Pancreas (tissue), 10 donors: ENCODE data around the gene HECTD1. TPM values are rescaled to one million over a fixed set of nuclear protein-coding genes. Genes with fewer than 3 reads are reported as not detected.

Experiments
- ATAC-seq, 4 donors: fragments of 200-7000 bp; cut with Tn5 transposase; one replicate each; pipeline versions ENCODE4 v1.8.0 to v1.9.1; 2020; ENCODE audit warnings: mild to moderate bottlenecking in 4 of 4, moderate library complexity in 4 of 4
- DNase-seq, 6 donors: peaks; one replicate each; pipeline ENCODE4 v3.0.0-alpha.2; 2020
- FAIRE-seq: peaks from 2 replicates; lab custom pipeline; 2012; peaks lifted over from hg19 to GRCh38; lab: Jason Lieb, UNC
- H3K27ac ChIP-seq, 4 donors: fragments of 200-600 bp; sonication (generic); 1 replicate in 3 of 4; 2 replicates in 1 of 4; pipeline versions ENCODE4 v1.5.0 to v1.8.0; 2020
- H3K27me3 ChIP-seq, 4 donors: fragments of 200-600 bp; one replicate each; pipeline ENCODE4 v1.8.0; 2021
- H3K36me3 ChIP-seq, 3 donors: fragments of 200-600 bp; sonication (generic) in 1 of 3; one replicate each; pipeline versions ENCODE4 v1.5.0 to v1.8.0; 2020 to 2021
- H3K4me1 ChIP-seq, 3 donors: fragments of 200-600 bp; one replicate each; pipeline ENCODE4 v1.8.0; 2021
- H3K4me3 ChIP-seq, 4 donors: fragments of 200-600 bp; sonication (generic) in 2 of 4; one replicate each; pipeline versions ENCODE4 v1.5.0 to v1.8.0; 2020 to 2021
- H3K9me3 ChIP-seq, 4 donors: fragments of 200-600 bp; one replicate each; pipeline ENCODE4 v1.8.0; 2021
- WGBS, 2 donors: extraction: QIAGEN DNeasy Blood & Tissue Kit; methylation state at CpG; one replicate each; pipeline ENCODE4 v1.1.7; 2013; 5-methylcytosine and 5-hydroxymethylcytosine counted together
- intact Hi-C, 3 donors: fragments of 100-400 bp; cut with DNase I; formaldehyde crosslinking; loops; one replicate each; pipeline versions ENCODE4 v1.11.1 to v1.14.2; 2022
- polyA plus RNA-seq, 2 donors: library from polyadenylated mRNA; stranded (reverse); fragments of 200-250 nt; gene quantifications; one replicate each; pipeline ENCODE4 v1.2.3, GENCODE V29; 2013
- total RNA-seq, 6 donors: library from RNA; stranded (reverse); fragmentation: NEBNext Ultra II Directional in 4 of 6; extraction: Animal tissue kit (Norgen Biotek cat#: 25700) in 4 of 6; gene quantifications; one replicate each; pipeline versions ENCODE4 v1.2.1 to v1.2.4, GENCODE V29; 2021 to 2023
- TF ChIP-seq, protein P1 (sequence below), 4 donors: fragments of 200-600 bp; sonication (generic) in 3 of 4; IDR thresholded peaks; one replicate each; pipeline versions ENCODE4 v1.5.0 to v1.8.0; 2021; ENCODE audit warnings: antibody characterized with exemption in 4 of 4
- donor health status: healthy with polysubstance abuse.
- donor health status: DM: no; HTN: no; CAD: no; lungs with moderate emphysema.
- donor health status: DM: no; HTN: no; CAD: no.
- donor health status: control.
- donor health status: control.
- donor health status: Bipolar disorder and iron deficiency.
- donor health status: DM: yes; HTN: yes; CAD: no.
- donor health status: DM: no; HTN: no; CAD: no.
- donor health status: DM: no; HTN: no; CAD: no.
- donor health status: DM: yes; HTN: yes; CAD: no.

HECTD1 gene
- total and polyA plus RNA-seq, 8 donors: 28.7 to 84.4 (median 68.0) TPM

DNA sequence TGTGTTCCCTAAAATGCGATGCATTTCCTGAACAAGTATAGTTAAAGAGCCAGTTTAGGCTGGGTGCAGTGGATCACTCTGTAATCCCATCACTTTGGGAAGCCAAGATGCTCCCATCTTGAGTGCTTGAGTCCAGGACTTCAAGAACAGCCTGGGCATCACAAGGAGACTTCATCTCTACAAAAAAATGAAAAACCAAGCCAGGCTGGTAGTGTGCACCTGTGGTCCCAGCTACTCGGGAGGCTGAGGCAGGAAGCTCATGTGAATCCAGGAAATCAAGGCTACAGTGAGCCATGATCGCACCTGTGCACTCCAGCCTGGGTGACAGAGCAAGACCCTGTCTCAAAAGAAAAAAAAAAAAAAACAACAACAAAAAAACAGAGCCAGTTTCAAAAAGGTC, 26.3 kb downstream of the HECTD1 start:
- intact Hi-C loops: no loop called here
- ATAC-seq (no peak), DNase-seq (no peak), FAIRE-seq (no peak)
- Histone ChIP-seq H3K27ac (no peak overlapping the region), H3K9me3 (no peaks in the 10 kb centered on the region), H3K27me3 (no peaks in the 10 kb centered on the region), H3K4me1 (peaks cover 0 to 11% (median 6%) of the 10 kb centered on the region in 3 donors), H3K4me3 (no peak overlapping the region), H3K36me3 (peaks cover 0 to 12% (median 10%) of the 10 kb centered on the region in 3 donors)
- WGBS, 2 donors: 95 to 96% methylated on average over 3 of the region's 3 CpGs
- TF ChIP-seq, protein P1, sequence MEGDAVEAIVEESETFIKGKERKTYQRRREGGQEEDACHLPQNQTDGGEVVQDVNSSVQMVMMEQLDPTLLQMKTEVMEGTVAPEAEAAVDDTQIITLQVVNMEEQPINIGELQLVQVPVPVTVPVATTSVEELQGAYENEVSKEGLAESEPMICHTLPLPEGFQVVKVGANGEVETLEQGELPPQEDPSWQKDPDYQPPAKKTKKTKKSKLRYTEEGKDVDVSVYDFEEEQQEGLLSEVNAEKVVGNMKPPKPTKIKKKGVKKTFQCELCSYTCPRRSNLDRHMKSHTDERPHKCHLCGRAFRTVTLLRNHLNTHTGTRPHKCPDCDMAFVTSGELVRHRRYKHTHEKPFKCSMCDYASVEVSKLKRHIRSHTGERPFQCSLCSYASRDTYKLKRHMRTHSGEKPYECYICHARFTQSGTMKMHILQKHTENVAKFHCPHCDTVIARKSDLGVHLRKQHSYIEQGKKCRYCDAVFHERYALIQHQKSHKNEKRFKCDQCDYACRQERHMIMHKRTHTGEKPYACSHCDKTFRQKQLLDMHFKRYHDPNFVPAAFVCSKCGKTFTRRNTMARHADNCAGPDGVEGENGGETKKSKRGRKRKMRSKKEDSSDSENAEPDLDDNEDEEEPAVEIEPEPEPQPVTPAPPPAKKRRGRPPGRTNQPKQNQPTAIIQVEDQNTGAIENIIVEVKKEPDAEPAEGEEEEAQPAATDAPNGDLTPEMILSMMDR (IDR thresholded peaks at IDR 0.05): no peak

DNA sequence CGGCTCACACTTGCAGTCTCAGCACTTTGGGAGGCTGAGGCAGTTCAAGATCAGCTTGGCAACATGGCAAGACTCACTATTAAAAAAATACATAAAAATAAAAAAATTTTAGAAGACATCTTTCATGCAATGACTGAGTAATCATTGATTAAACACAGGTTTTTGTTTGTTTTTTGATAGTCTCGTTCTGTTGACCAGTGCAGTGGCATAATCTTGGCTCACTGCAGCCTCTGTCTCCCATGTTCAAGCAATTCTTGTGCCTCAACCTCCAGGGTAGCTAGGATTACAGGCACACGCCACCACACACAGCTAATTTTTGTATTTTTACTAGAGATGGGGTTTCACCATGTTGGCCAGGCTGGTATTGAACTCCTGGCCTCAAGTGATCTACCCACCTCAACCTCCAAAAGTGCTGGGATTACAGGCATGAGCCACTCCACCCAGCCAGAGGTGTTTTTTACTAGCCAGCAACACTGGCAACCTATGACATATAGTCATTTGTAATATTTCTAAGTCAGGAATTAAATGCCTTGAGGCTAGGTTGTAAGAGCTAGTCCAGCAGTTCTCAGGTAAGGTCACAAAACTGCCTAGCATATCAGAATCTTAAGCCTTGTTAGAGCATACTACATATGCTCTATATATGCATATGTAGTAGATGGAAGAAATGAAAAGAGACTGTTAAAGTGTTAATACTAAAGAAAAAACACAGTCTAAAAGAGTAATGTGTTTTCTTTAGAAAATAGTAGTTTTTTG, 27.1 kb downstream of the HECTD1 start:
- peaks cover 0 to 15% (median 13%) of the 10 kb centered on the region in 3 donors for H3K36me3 ChIP-seq
- ATAC-seq: peak; percentile 86 to 96 (median 90)
- peaks cover 0 to 11% (median 6%) of the 10 kb centered on the region in 3 donors for H3K4me1 ChIP-seq

DNA sequence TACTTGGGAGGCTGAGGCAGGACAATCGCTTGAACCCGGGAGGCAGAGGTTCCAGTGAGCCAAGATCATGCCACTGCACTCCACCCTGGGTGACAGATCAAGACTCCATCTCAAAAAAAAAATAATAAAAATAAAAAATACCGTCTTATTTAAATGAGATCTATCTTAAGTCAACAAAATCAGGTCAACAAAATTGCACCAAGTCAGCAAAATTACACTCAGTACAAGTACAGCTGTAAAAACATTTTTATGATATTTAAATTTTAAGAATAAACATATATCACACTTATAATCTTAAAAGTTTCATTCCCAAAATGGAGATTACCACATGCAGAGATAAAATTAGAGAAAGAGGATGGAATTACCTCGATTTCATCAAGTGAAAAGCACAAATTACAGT, 33.2 kb downstream of the HECTD1 start:
- peaks cover 0 to 52% (median 31%) of the 10 kb centered on the region in 3 donors for H3K36me3 ChIP-seq
- no peaks in the 10 kb centered on the region for H3K27me3 ChIP-seq
- no peaks in the 10 kb centered on the region for H3K9me3 ChIP-seq
- H3K27ac ChIP-seq: no peak overlapping the region
- no peak for FAIRE-seq
- H3K4me3 ChIP-seq: no peak overlapping the region
- no peak for DNase-seq
- 90 to 91% methylated on average over 4 of the region's 4 CpGs for WGBS, 2 donors
- intact Hi-C loops: no loop called here
- no peaks in the 10 kb centered on the region for H3K4me1 ChIP-seq
- TF ChIP-seq, protein P1 (IDR thresholded peaks at IDR 0.05): no peak
- no peak for ATAC-seq

More for the DNA sequence above, 27.1 kb downstream of the HECTD1 start:
- TF ChIP-seq, protein P1 (IDR thresholded peaks at IDR 0.05): no peak
- Histone ChIP-seq H3K4me3 (no peak overlapping the region), H3K27me3 (no peaks in the 10 kb centered on the region), H3K9me3 (no peaks in the 10 kb centered on the region), H3K27ac (no peak overlapping the region)
- WGBS, 2 donors: 38 to 41% methylated on average over 3 of the region's 3 CpGs
- peak in 2 of 6 donors; percentile 25 to 30 for DNase-seq
- intact Hi-C loops: no loop called here
- FAIRE-seq: no peak

DNA sequence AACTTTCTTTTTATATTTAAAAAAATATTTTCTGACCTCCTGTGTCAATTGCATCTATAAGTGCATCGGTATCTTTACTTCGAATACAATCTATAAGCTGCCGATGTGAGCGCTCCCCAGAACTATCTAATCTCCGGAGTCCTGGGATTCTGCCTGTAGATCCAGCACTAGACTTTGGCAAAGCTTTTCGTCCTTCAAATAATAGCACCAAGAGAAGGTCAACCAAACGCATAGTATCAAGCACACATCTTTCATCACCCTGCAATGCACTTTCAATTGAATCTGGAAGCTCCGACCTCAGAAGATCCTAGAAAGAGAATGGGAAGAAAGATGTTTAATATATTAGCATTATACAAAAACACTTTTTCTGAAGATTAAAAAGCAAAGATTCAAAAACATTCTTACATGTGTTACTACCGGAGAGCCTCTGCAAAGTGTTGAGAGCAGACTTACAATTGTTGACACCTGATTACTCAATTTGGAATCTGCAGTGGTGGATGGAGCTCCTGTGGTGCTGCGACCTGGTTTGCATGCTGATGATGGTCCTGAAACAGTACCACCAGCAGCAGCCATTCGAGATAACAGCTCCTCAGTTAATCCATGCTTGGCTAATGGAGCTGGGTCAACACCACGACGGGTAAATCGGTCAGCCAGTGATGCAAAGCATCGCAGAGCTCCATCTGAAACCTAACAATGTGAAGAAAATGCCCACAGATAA, 34.3 kb downstream of the HECTD1 start:
- 92 to 95% methylated on average over 15 of the region's 15 CpGs for WGBS, 2 donors
- H3K36me3 ChIP-seq: peaks cover 0 to 56% (median 35%) of the 10 kb centered on the region in 3 donors
- H3K27me3 ChIP-seq: no peaks in the 10 kb centered on the region
- FAIRE-seq (no peak), ATAC-seq (no peak), DNase-seq (no peak)
- H3K27ac ChIP-seq: no peak overlapping the region
- H3K4me3 ChIP-seq: no peak overlapping the region
- TF ChIP-seq, protein P1 (IDR thresholded peaks at IDR 0.05): no peak
- no peaks in the 10 kb centered on the region for H3K4me1 ChIP-seq
- intact Hi-C loops: no loop called here
- no peaks in the 10 kb centered on the region for H3K9me3 ChIP-seq
